ENCODE results near the gene GNG7. TPM values are rescaled to one million over a fixed set of nuclear protein-coding genes. Genes with fewer than 3 reads are reported as not detected.

Gene GNG7
- total RNA-seq, 1 experiment from 2014 or later: 7.7 TPM

GRCh38 chr19:2703077-2703437, 563 bp upstream of the GNG7 start:
- H3K27ac ChIP-seq (ENCODE audit: insufficient read length, low read depth, low read length): no peak overlapping the region
- Mint-ChIP-seq H3K9me3 (no peaks in the 10 kb centered on the region), H3K27me3 (ENCODE audit: low read depth) (peaks cover 28% of the 10 kb centered on the region), H3K36me3 (ENCODE audit: insufficient read depth in 1 of 3, low read depth in 3 of 3) (no peaks in the 10 kb centered on the region; a peak in 1 of 7 replicates), H3K4me3 (peak overlapping the region; percentile 46 to 76), H3K27ac (peak overlapping the region in 1 of 3 experiments; percentile 52; a peak in 1 of 7 replicates), H3K4me1 (peaks cover 12 to 17% of the 10 kb centered on the region in 2 experiments)
- TF ChIP-seq, protein P1, sequence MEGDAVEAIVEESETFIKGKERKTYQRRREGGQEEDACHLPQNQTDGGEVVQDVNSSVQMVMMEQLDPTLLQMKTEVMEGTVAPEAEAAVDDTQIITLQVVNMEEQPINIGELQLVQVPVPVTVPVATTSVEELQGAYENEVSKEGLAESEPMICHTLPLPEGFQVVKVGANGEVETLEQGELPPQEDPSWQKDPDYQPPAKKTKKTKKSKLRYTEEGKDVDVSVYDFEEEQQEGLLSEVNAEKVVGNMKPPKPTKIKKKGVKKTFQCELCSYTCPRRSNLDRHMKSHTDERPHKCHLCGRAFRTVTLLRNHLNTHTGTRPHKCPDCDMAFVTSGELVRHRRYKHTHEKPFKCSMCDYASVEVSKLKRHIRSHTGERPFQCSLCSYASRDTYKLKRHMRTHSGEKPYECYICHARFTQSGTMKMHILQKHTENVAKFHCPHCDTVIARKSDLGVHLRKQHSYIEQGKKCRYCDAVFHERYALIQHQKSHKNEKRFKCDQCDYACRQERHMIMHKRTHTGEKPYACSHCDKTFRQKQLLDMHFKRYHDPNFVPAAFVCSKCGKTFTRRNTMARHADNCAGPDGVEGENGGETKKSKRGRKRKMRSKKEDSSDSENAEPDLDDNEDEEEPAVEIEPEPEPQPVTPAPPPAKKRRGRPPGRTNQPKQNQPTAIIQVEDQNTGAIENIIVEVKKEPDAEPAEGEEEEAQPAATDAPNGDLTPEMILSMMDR (conservative IDR thresholded peaks at IDR 0.05): no peak
- H3K9ac ChIP-seq (ENCODE audit: extremely low read depth, insufficient read length, low read length): no peak overlapping the region
- DNase-seq: no peak
- H2BK15ac ChIP-seq (ENCODE audit: low read depth, low read length): no peak overlapping the region
- H3K4me1 ChIP-seq (ENCODE audit: insufficient read depth, low read length): no peaks in the 10 kb centered on the region
- H4K91ac ChIP-seq (ENCODE audit: insufficient read length, low read depth, low read length): no peak overlapping the region
- no peaks in the 10 kb centered on the region for H3K79me1 ChIP-seq (ENCODE audit: insufficient read depth, low read depth, low read length, poor library complexity, severe bottlenecking)
- H3K9me3 ChIP-seq (ENCODE audit: control insufficient read depth, low read depth, low read length): no peaks in the 10 kb centered on the region
- H2AK5ac ChIP-seq (ENCODE audit: insufficient read length, low read length): no peak overlapping the region
- WGBS (ENCODE audit: extremely low coverage, insufficient read length, low lambda C conversion rate): no CpG with 5 or more reads among the region's 5 CpGs
- H3K23me2 ChIP-seq (ENCODE audit: insufficient read length, low read depth, low read length, poor library complexity, severe bottlenecking): peaks cover 7% of the 10 kb centered on the region
- peaks cover 6% of the 10 kb centered on the region; the same call in 1 of the 2 replicates for H3K27me3 ChIP-seq (ENCODE audit: insufficient read depth, low read length)
- H2BK5ac ChIP-seq (ENCODE audit: insufficient read length, low read length): no peak overlapping the region
- H3K18ac ChIP-seq (ENCODE audit: insufficient read length, low read depth, low read length): no peak overlapping the region
- no peaks in the 10 kb centered on the region for H3K79me2 ChIP-seq (ENCODE audit: insufficient read depth, low read length)
- H3T11ph ChIP-seq (ENCODE audit: low read length): no peak overlapping the region
- no peak overlapping the region for H4K5ac ChIP-seq (ENCODE audit: insufficient read length, low read depth, low read length)
- no peak overlapping the region for H4K8ac ChIP-seq (replicated peaks; ENCODE audit: insufficient read length, low read depth, low read length)
- H3K23ac ChIP-seq (ENCODE audit: insufficient read length, low read depth, low read length): no peak overlapping the region
- no peak overlapping the region for H2BK20ac ChIP-seq (ENCODE audit: low read depth, low read length, poor library complexity, severe bottlenecking)
- no peak overlapping the region for H2AFZ ChIP-seq (ENCODE audit: low read length)
- H4K20me1 ChIP-seq (ENCODE audit: control insufficient read depth, insufficient read depth, insufficient read length): no peaks in the 10 kb centered on the region
- H3K4me2 ChIP-seq (ENCODE audit: insufficient read depth, insufficient read length, low read length): no peak overlapping the region
- no peak overlapping the region for H2BK12ac ChIP-seq (ENCODE audit: insufficient read length, low read depth, low read length)
- H2BK120ac ChIP-seq (ENCODE audit: low read depth, low read length, poor library complexity, severe bottlenecking): no peak overlapping the region
- no peak overlapping the region for H3K4ac ChIP-seq (ENCODE audit: low read depth, low read length)
- H3K14ac ChIP-seq (ENCODE audit: insufficient read depth, low read length): no peak overlapping the region
- no peak overlapping the region for H3K56ac ChIP-seq (ENCODE audit: insufficient read length, low read depth, low read length)
